SK-N-SH (cell line): ENCODE measurements around the gene CACNA2D3. TPM values are rescaled to one million over a fixed set of nuclear protein-coding genes. Genes with fewer than 3 reads are reported as not detected.

Source experiments
- CTCF ChIA-PET: fragments of 300-600, 350-600 bp; formaldehyde crosslinking; extraction: SDS; loops from one replicate; lab custom pipeline; 2021; lab: Yijun Ruan, JAX
- POLR2A ChIA-PET: fragments of 350-600 bp; sonication (Branson Sonifier 250); formaldehyde crosslinking; extraction: SDS; loops from one replicate; lab custom pipeline; 2020; ENCODE audit warnings: antibody characterized with exemption, inconsistent platforms; lab: Yijun Ruan, JAX
- DNase-seq: peaks from one replicate; pipeline ENCODE4 v3.0.0; 2012
- H2AFZ ChIP-seq: fragments of 200-600 bp; sonication (generic); 2 replicates; pipeline ENCODE4 v1.8.1; 2016; ENCODE audit warnings: antibody characterized with exemption, mild to moderate bottlenecking, low read depth
- H3F3A ChIP-seq: fragments of 200-600 bp; sonication (generic); replicated peaks from 2 replicates; pipeline ENCODE3; 2016; ENCODE audit warnings: antibody characterized with exemption, mild to moderate bottlenecking; ENCODE audit not compliant: insufficient read depth
- H3K27ac ChIP-seq, 2 experiments: fragments of 200-500 bp in 1 of 2; fragments of 200-600 bp in 1 of 2; sonication (Bioruptor generic) in 1 of 2; sonication (generic), shearing (Covaris generic) in 1 of 2; 2 replicates each; pipeline versions ENCODE4 v1.5.1 to v1.6.1; 2014 to 2016; ENCODE audit warnings: low read depth in 2 of 2, inconsistent platforms in 1 of 2, low read length in 1 of 2, mild to moderate bottlenecking in 1 of 2, mixed read lengths in 1 of 2
- H3K27me3 ChIP-seq: fragments of 200-600 bp; sonication (generic), shearing (Covaris generic); 2 replicates; pipeline ENCODE4 v1.6.1; 2016; ENCODE audit warnings: mixed run types; ENCODE audit not compliant: insufficient read depth
- H3K36me3 ChIP-seq, 2 experiments: fragments of 200-500 bp in 1 of 2; fragments of 200-600 bp in 1 of 2; sonication (Bioruptor generic) in 1 of 2; sonication (generic) in 1 of 2; replicated peaks in 1 of 2; 2 replicates each; pipeline versions ENCODE3 to v1.5.1; 2014 to 2016; ENCODE audit warnings: low read length in 1 of 2, mild to moderate bottlenecking in 1 of 2; ENCODE audit not compliant: insufficient read depth in 2 of 2, control insufficient read depth in 1 of 2
- H3K4me1 ChIP-seq, 2 experiments: fragments of 200-500 bp in 1 of 2; fragments of 200-600 bp in 1 of 2; sonication (Bioruptor generic) in 1 of 2; sonication (generic), shearing (Covaris generic) in 1 of 2; 2 replicates each; pipeline versions ENCODE4 v1.5.1 to v1.6.1; 2014 to 2016; ENCODE audit warnings: low read depth in 1 of 2, low read length in 1 of 2, mixed run types in 1 of 2; ENCODE audit not compliant: insufficient read depth in 2 of 2, control insufficient read depth in 1 of 2
- H3K4me2 ChIP-seq: fragments of 200-600 bp; sonication (generic), shearing (Covaris generic); 2 replicates; pipeline ENCODE4 v1.6.1; 2017; ENCODE audit warnings: mixed run types
- H3K4me3 ChIP-seq, 2 experiments: fragments of 200-500 bp in 1 of 2; fragments of 200-600 bp in 1 of 2; sonication (Bioruptor generic) in 1 of 2; sonication (generic), shearing (Covaris generic) in 1 of 2; 2 replicates each; pipeline versions ENCODE4 v1.5.1 to v1.8.1; 2014 to 2016; ENCODE audit warnings: low read depth in 2 of 2, inconsistent platforms in 1 of 2, low read length in 1 of 2, mild to moderate bottlenecking in 1 of 2, mixed read lengths in 1 of 2, moderate library complexity in 1 of 2
- H3K79me2 ChIP-seq: fragments of 200-600 bp; sonication (generic); 2 replicates; pipeline ENCODE4 v1.8.1; 2017; ENCODE audit warnings: mild to moderate bottlenecking; ENCODE audit not compliant: insufficient read depth
- H3K9ac ChIP-seq: fragments of 200-600 bp; sonication (generic); 2 replicates; pipeline ENCODE4 v1.6.1; 2017; ENCODE audit warnings: mixed run types
- H3K9me2 ChIP-seq: fragments of 200-600 bp; sonication (generic); 2 replicates; pipeline ENCODE4 v1.6.1; 2017; ENCODE audit warnings: mixed run types
- H3K9me3 ChIP-seq: fragments of 200-600 bp; sonication (generic); 2 replicates; pipeline ENCODE4 v1.6.1; 2017; ENCODE audit warnings: mixed run types, mild to moderate bottlenecking, moderate library complexity
- H4K20me1 ChIP-seq: fragments of 200-600 bp; sonication (generic); 2 replicates; pipeline ENCODE4 v1.6.1; 2017; ENCODE audit warnings: mild to moderate bottlenecking, mixed run types; ENCODE audit not compliant: insufficient read depth
- CTCF ChIP-seq: fragments of 200-600 bp; sonication (generic); IDR thresholded peaks from 2 replicates; pipeline ENCODE4 v1.6.1; 2017; ENCODE audit warnings: antibody characterized with exemption, mild to moderate bottlenecking, moderate library complexity
- EP300 ChIP-seq, 2 experiments: IDR thresholded peaks; 2 replicates each; pipeline versions ENCODE4 v1.4.0 to v1.6.1; 2012; ENCODE audit warnings: borderline replicate concordance in 1 of 2, low read depth in 1 of 2, low read length in 1 of 2
- GABPA ChIP-seq: IDR thresholded peaks from 2 replicates; pipeline ENCODE4 v1.4.0; 2012; ENCODE audit warnings: low read depth, mild to moderate bottlenecking
- MXI1 ChIP-seq: IDR thresholded peaks from 2 replicates; pipeline ENCODE4 v1.6.1; 2012; ENCODE audit warnings: mild to moderate bottlenecking, low read depth, low read length, improper control_type of control experiment
- NRF1 ChIP-seq: IDR thresholded peaks from 2 replicates; pipeline ENCODE4 v1.6.1; 2012; ENCODE audit warnings: low read depth, mild to moderate bottlenecking, low read length
- PBX3 ChIP-seq: IDR thresholded peaks from 2 replicates; pipeline ENCODE4; 2012
- POLR2AphosphoS5 ChIP-seq: IDR thresholded peaks from 2 replicates; pipeline ENCODE4 v1.6.1; 2012; ENCODE audit warnings: low read depth, low read length
- RCOR1 ChIP-seq: fragments of 150-350 bp; IDR thresholded peaks from 2 replicates; pipeline ENCODE4 v1.6.1; 2017; ENCODE audit warnings: antibody characterized with exemption, low read length
- REST ChIP-seq: IDR thresholded peaks from 2 replicates; pipeline ENCODE4 v1.6.1; 2012; ENCODE audit warnings: mild to moderate bottlenecking, low read depth, low read length, moderate library complexity
- RFX5 ChIP-seq: IDR thresholded peaks from 2 replicates; pipeline ENCODE4 v1.6.1; 2012; ENCODE audit warnings: mild to moderate bottlenecking, improper control_type of control experiment, low read length
- RXRA ChIP-seq: IDR thresholded peaks from 2 replicates; pipeline ENCODE4 v1.4.0; 2012; ENCODE audit warnings: low read depth, mild to moderate bottlenecking, borderline replicate concordance
- SMC3 ChIP-seq: IDR thresholded peaks from 2 replicates; pipeline ENCODE4 v1.6.1; 2012; ENCODE audit warnings: low read depth, low read length, improper control_type of control experiment
- TAF1 ChIP-seq: IDR thresholded peaks from 2 replicates; pipeline ENCODE4 v1.6.1; 2012; ENCODE audit warnings: low read depth, mild to moderate bottlenecking, low read length, moderate library complexity, borderline replicate concordance
- ZBTB33 ChIP-seq: IDR thresholded peaks from 2 replicates; pipeline ENCODE4 v1.4.0; 2012; ENCODE audit warnings: low read depth, borderline replicate concordance
- WGBS: methylation state at CpG from one replicate; pipeline ENCODE4 v1.1.6; 2017; ENCODE audit warnings: low lambda C conversion rate; 5-methylcytosine and 5-hydroxymethylcytosine counted together
- polyA plus RNA-seq, 3 experiments: library from polyadenylated mRNA; depleted of rRNA; stranded (reverse); fragments of >200 nt; gene quantifications; 2 replicates each; pipeline ENCODE4 v1.2.3, GENCODE V29; 2012

CACNA2D3 gene
- polyA plus RNA-seq, 1 of the 3 experiments (the other 2 are of a cell fraction), result 0.15 TPM

GRCh38 chr3:55078876-55079275, 956.5 kb downstream of the CACNA2D3 start:
- Histone ChIP-seq H3K36me3 (no peaks in the 10 kb centered on the region), H2AFZ (no peak overlapping the region), H3K9me3 (no peaks in the 10 kb centered on the region), H3K4me2 (no peak overlapping the region), H3K9me2 (no peaks in the 10 kb centered on the region), H4K20me1 (no peaks in the 10 kb centered on the region), H3K79me2 (no peaks in the 10 kb centered on the region), H3K4me1 (no peaks in the 10 kb centered on the region; a peak in 1 of 4 replicates), H3K27me3 (no peaks in the 10 kb centered on the region), H3K27ac (no peak overlapping the region), H3K4me3 (no peak overlapping the region), H3K9ac (no peak overlapping the region), H3F3A (no peaks in the 10 kb centered on the region)
- ChIA-PET CTCF (no interaction called here), POLR2A (no interaction called here)
- 74% methylated on average over 7 of the region's 7 CpGs for WGBS
- TF ChIP-seq SMC3 (no peak), EP300 (IDR thresholded peaks at IDR 0.05; ENCODE audit: borderline replicate concordance in 1 of 2, low read depth in 1 of 2, low read length in 1 of 2) (no peak), PBX3 (no peak), REST (no peak), RCOR1 (no peak), POLR2AphosphoS5 (no peak), ZBTB33 (no peak), RFX5 (no peak), CTCF (no peak), NRF1 (no peak), TAF1 (no peak), GABPA (no peak), RXRA (no peak), MXI1 (no peak)
- no peak for DNase-seq
